Astrocyte (in vitro differentiated cells and primary cell): ENCODE data around the gene ZBTB16.

Experiments used
- CTCF ChIP-seq: IDR thresholded peaks from 2 replicates; pipeline ENCODE4 v1.5.1; 2011; ENCODE audit warnings: low read depth, mild to moderate bottlenecking, inconsistent platforms, low read length, moderate library complexity; ENCODE audit not compliant: insufficient read depth
- EZH2 ChIP-seq: IDR thresholded peaks from 2 replicates; pipeline ENCODE4 v1.6.1; 2012; ENCODE audit warnings: mild to moderate bottlenecking, low read length, inconsistent platforms; ENCODE audit not compliant: insufficient read depth

GRCh38 chr11:114163229-114163631, 103.7 kb downstream of the ZBTB16 start:
- TF ChIP-seq CTCF (no peak), EZH2 (no peak)
